Measurements from ENCODE around the gene CCDC186. TPM values are rescaled to one million over a fixed set of nuclear protein-coding genes. Genes with fewer than 3 reads are reported as not detected.

CCDC186 gene
- 15.7 TPM for total RNA-seq (ENCODE audit: unreplicated experiment)
- long read RNA-seq, partial matches to known transcripts: 2 of 5 reads
- long read RNA-seq, other reads (novel, unspliced or antisense): 1 of 5 reads

DNA sequence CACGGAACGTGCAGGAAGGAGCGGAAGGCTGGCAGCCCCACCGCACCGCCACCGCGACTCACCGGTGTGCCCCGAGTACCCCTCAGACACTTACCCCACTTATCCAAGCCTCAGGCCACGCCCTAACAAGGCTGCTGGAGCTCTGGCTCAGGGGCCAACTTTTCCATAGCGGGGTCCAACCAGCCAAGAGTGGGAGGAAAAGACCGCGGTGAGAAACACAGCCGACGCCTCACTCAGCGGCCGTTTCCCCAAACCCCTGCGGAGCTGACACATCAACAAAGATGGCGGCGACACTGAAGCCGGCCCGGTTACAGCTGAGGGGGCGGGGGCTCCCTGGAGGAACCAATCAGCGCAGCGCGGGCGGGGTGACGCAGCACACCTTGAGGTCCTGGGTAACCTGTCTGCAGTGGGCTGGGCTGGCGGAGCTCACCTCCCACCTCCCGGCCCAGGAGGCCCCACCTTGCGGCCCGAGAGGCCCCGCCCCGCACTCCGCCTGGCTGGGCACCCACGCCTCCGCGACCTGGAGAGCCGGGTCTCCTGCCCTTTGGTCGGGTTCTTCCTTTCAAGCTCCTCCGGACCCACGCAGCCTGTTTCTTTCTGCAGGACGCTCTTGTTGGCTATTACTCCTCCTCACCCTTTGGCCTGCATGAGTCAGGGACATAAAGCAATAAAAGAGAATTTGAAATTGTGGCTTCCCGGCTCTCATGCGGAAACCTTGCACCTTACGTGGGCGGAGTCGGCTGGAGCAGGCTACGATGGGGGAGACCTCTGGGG, at the start of gene CCDC186:
CCDC186 (minus strand) TSS at position 283 of the 774 bp plus-strand sequence. CDS start 10,935 bp downstream, outside the sequence.
- H3K36me3 Mint-ChIP-seq (ENCODE audit: unreplicated experiment): no peaks in the 10 kb centered on the region
- TF ChIP-seq, protein P1, sequence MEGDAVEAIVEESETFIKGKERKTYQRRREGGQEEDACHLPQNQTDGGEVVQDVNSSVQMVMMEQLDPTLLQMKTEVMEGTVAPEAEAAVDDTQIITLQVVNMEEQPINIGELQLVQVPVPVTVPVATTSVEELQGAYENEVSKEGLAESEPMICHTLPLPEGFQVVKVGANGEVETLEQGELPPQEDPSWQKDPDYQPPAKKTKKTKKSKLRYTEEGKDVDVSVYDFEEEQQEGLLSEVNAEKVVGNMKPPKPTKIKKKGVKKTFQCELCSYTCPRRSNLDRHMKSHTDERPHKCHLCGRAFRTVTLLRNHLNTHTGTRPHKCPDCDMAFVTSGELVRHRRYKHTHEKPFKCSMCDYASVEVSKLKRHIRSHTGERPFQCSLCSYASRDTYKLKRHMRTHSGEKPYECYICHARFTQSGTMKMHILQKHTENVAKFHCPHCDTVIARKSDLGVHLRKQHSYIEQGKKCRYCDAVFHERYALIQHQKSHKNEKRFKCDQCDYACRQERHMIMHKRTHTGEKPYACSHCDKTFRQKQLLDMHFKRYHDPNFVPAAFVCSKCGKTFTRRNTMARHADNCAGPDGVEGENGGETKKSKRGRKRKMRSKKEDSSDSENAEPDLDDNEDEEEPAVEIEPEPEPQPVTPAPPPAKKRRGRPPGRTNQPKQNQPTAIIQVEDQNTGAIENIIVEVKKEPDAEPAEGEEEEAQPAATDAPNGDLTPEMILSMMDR (IDR thresholded peaks at IDR 0.05; ENCODE audit: partially characterized antibody, unreplicated experiment): no peak
- peaks cover 6% of the 10 kb centered on the region for H3K9me3 Mint-ChIP-seq (ENCODE audit: unreplicated experiment)
- peak; percentile 92 for DNase-seq
- H3K27ac Mint-ChIP-seq (ENCODE audit: unreplicated experiment): peak within 1 kb of the TSS; percentile 95
- peak within 1 kb of the TSS; percentile 99 for H3K4me3 Mint-ChIP-seq (ENCODE audit: unreplicated experiment)
- peaks cover 5% of the 10 kb centered on the region for H3K27me3 Mint-ChIP-seq (ENCODE audit: unreplicated experiment)
- H3K4me1 Mint-ChIP-seq (ENCODE audit: low read depth, unreplicated experiment): peaks cover 6% of the 10 kb centered on the region

DNA sequence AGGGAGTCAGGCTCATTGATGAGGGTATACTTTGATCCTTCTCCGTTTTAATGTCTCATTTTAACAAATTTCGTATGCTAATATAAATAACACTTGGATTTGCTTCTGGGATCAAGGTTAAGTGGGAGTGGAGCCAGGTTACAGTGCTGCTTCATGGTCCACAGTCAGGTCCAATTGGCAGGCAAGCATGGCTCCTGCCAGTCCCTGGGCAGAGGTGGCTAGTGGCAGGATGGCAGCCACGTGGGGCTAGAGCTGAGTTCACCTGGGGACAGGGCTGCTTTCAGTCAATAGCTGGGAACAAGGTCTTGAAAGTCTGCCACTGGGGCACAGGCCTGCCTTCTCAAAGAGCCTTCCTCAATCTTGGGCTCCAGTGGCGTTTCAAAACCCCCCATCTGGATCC, 49.1 kb upstream of the CCDC186 start:
- no peak for DNase-seq
- H3K4me3 Mint-ChIP-seq (ENCODE audit: unreplicated experiment): no peak overlapping the region
- no peak overlapping the region for H3K27ac Mint-ChIP-seq (ENCODE audit: unreplicated experiment)
- H3K36me3 Mint-ChIP-seq (ENCODE audit: unreplicated experiment): no peaks in the 10 kb centered on the region
- H3K27me3 Mint-ChIP-seq (ENCODE audit: unreplicated experiment): no peaks in the 10 kb centered on the region
- TF ChIP-seq, protein P1 (IDR thresholded peaks at IDR 0.05; ENCODE audit: partially characterized antibody, unreplicated experiment): no peak
- H3K9me3 Mint-ChIP-seq (ENCODE audit: unreplicated experiment): no peaks in the 10 kb centered on the region
- peaks cover 7% of the 10 kb centered on the region for H3K4me1 Mint-ChIP-seq (ENCODE audit: low read depth, unreplicated experiment)

DNA sequence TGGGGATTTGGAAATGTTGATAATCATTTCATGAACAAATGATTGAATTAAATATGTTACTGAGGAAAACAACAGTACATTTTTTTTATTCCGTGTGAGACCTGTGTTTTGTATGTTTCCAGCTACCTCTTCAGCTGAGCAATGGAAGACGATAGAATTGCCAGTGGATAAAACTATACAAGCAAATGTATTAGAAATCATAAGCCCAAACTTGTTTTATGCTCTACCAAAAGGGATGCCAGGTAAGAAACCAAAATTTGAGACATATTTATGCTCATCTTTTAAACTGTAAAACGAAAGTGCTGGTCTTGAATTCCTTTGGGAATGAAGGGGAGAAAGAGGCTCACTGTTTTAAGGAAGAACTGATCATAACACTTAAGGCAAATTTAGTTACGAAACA, 47.2 kb upstream of the CCDC186 start:
- Mint-ChIP-seq H3K9me3 (ENCODE audit: unreplicated experiment) (no peaks in the 10 kb centered on the region), H3K36me3 (ENCODE audit: unreplicated experiment) (no peaks in the 10 kb centered on the region), H3K27me3 (ENCODE audit: unreplicated experiment) (no peaks in the 10 kb centered on the region), H3K4me1 (ENCODE audit: low read depth, unreplicated experiment) (no peaks in the 10 kb centered on the region), H3K4me3 (ENCODE audit: unreplicated experiment) (no peak overlapping the region), H3K27ac (ENCODE audit: unreplicated experiment) (no peak overlapping the region)
- no peak for DNase-seq
- TF ChIP-seq, protein P1 (IDR thresholded peaks at IDR 0.05; ENCODE audit: partially characterized antibody, unreplicated experiment): no peak

DNA sequence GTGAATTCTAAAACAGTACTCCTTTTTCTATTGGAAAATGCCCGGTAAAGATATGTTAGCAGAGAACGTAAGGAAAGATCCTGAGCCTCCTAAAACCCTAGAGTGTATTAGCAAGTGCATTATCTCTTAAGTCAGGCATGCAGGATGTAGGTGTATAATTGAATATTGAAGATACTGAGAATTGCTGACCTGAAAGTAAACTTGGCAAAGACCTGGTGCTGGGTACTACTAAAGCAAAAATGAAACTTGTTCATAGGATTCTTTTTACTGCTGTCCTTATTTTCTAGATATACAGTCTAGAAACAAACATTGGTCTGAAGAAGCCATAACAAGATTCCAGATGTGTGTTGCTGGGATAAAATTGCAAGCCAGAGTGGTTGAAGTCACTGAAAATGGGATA, 46.3 kb upstream of the CCDC186 start:
- no peak overlapping the region for H3K27ac Mint-ChIP-seq (ENCODE audit: unreplicated experiment)
- no peak for DNase-seq
- H3K9me3 Mint-ChIP-seq (ENCODE audit: unreplicated experiment): no peaks in the 10 kb centered on the region
- no peaks in the 10 kb centered on the region for H3K36me3 Mint-ChIP-seq (ENCODE audit: unreplicated experiment)
- TF ChIP-seq, protein P1 (IDR thresholded peaks at IDR 0.05; ENCODE audit: partially characterized antibody, unreplicated experiment): no peak
- no peaks in the 10 kb centered on the region for H3K4me1 Mint-ChIP-seq (ENCODE audit: low read depth, unreplicated experiment)
- no peak overlapping the region for H3K4me3 Mint-ChIP-seq (ENCODE audit: unreplicated experiment)
- no peaks in the 10 kb centered on the region for H3K27me3 Mint-ChIP-seq (ENCODE audit: unreplicated experiment)

DNA sequence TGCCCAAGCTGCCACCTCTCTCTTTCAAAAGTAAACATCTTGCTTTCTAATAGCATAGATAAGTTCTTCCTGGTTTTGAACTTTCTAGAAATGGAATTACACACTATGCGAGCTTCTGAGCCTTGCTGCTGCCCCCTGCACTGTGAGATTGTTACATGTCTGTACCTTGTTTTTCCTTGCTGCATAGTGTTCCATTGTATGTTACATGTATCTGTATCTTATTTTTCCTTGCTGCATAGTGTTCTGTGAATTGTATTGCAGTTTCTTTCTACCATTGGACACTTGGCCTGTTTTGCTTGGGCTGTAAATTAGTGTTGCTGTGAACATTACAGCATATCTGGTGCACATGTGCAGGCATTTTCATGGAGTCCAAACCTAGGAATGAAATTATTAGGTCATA, 41.0 kb upstream of the CCDC186 start:
- Mint-ChIP-seq H3K27ac (ENCODE audit: unreplicated experiment) (no peak overlapping the region), H3K4me3 (ENCODE audit: unreplicated experiment) (no peak overlapping the region), H3K36me3 (ENCODE audit: unreplicated experiment) (no peaks in the 10 kb centered on the region), H3K4me1 (ENCODE audit: low read depth, unreplicated experiment) (no peaks in the 10 kb centered on the region), H3K9me3 (ENCODE audit: unreplicated experiment) (peaks cover 2% of the 10 kb centered on the region), H3K27me3 (ENCODE audit: unreplicated experiment) (no peaks in the 10 kb centered on the region)
- DNase-seq: no peak
- TF ChIP-seq, protein P1 (IDR thresholded peaks at IDR 0.05; ENCODE audit: partially characterized antibody, unreplicated experiment): no peak
